Progenitor cell of endocrine pancreas (in vitro differentiated cells): Measurements from ENCODE around the gene HNF1B. TPM values are rescaled to one million over a fixed set of nuclear protein-coding genes. Genes with fewer than 3 reads are reported as not detected.

Experiments used
- DNase-seq: peaks from one replicate; pipeline ENCODE4 v3.0.0; 2021; ENCODE audit warnings: low spot score; ENCODE audit not compliant: unreplicated experiment
- H3K27ac Mint-ChIP-seq: 2 replicates; pipeline ENCODE4 v1.8.0; 2021; ENCODE audit warnings: mild to moderate bottlenecking, moderate library complexity, mixed read lengths
- H3K27me3 Mint-ChIP-seq: 2 replicates; pipeline ENCODE4 v1.8.0; 2021; ENCODE audit warnings: mixed read lengths
- H3K36me3 Mint-ChIP-seq: 2 replicates; pipeline ENCODE4 v1.8.0; 2022; ENCODE audit warnings: mixed read lengths; ENCODE audit not compliant: insufficient read depth
- H3K4me1 Mint-ChIP-seq: 2 replicates; pipeline ENCODE4 v1.8.0; 2021; ENCODE audit warnings: low read depth, mixed read lengths
- H3K4me3 Mint-ChIP-seq: 2 replicates; pipeline ENCODE4 v1.8.0; 2021; ENCODE audit warnings: low read depth, mild to moderate bottlenecking, moderate library complexity, mixed read lengths
- H3K9me3 Mint-ChIP-seq: 2 replicates; pipeline ENCODE4 v1.8.0; 2021; ENCODE audit warnings: low read depth, mixed read lengths
- total RNA-seq: library from RNA; stranded (reverse); gene quantifications from 2 replicates; pipeline ENCODE4 v1.2.1, GENCODE V29; 2021
- TF ChIP-seq, protein P1 (sequence below): fragments of 200-600 bp; sonication (generic); IDR thresholded peaks from one replicate; pipeline ENCODE4 v1.5.0; 2021; ENCODE audit warnings: antibody characterized with exemption, mild to moderate bottlenecking; ENCODE audit not compliant: unreplicated experiment

HNF1B gene
- total RNA-seq, 1 donor from 2014 or later = 99.1 TPM

DNA sequence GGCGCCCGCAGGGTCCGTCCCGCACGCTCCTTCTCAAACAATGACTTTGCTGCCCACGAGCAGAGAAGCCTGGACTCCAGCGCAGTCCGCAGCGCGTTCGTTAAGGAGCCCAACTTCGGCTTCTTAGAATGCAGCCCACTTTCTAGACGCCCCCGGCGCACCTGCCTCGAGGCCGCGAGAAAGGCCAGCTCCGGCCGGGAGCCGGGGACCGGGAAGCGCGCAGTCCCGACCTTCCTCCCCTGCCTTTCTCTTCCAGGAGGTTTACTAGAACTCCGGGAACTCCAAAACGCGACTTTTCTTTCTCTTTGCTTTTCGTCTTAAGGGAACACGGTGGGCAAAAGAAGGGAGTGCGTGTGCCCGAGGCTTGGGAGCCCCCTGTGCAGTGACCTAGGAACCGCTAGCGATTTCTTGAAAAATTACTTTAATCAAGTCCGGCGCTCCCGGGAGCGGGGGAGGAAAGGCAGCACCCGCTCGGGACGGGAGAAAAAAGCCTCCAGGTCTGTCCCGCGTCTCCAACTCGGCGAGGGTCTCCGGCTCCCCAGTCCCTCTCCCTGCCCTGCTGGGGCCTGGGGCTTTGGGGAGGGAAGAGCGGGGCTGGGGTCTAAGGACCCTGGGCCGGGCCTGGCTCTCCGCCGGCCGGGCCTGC lies 2.6 kb downstream of the HNF1B start:
- peak; percentile 25 for DNase-seq
- H3K4me3 Mint-ChIP-seq = peak overlapping the region; percentile 92
- peak overlapping the region; percentile 98 for H3K27ac Mint-ChIP-seq
- peaks cover 22% of the 10 kb centered on the region for H3K36me3 Mint-ChIP-seq
- peaks cover 38% of the 10 kb centered on the region for H3K4me1 Mint-ChIP-seq
- H3K9me3 Mint-ChIP-seq = no peaks in the 10 kb centered on the region
- no peaks in the 10 kb centered on the region for H3K27me3 Mint-ChIP-seq
- TF ChIP-seq, protein P1, sequence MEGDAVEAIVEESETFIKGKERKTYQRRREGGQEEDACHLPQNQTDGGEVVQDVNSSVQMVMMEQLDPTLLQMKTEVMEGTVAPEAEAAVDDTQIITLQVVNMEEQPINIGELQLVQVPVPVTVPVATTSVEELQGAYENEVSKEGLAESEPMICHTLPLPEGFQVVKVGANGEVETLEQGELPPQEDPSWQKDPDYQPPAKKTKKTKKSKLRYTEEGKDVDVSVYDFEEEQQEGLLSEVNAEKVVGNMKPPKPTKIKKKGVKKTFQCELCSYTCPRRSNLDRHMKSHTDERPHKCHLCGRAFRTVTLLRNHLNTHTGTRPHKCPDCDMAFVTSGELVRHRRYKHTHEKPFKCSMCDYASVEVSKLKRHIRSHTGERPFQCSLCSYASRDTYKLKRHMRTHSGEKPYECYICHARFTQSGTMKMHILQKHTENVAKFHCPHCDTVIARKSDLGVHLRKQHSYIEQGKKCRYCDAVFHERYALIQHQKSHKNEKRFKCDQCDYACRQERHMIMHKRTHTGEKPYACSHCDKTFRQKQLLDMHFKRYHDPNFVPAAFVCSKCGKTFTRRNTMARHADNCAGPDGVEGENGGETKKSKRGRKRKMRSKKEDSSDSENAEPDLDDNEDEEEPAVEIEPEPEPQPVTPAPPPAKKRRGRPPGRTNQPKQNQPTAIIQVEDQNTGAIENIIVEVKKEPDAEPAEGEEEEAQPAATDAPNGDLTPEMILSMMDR = no peak

DNA sequence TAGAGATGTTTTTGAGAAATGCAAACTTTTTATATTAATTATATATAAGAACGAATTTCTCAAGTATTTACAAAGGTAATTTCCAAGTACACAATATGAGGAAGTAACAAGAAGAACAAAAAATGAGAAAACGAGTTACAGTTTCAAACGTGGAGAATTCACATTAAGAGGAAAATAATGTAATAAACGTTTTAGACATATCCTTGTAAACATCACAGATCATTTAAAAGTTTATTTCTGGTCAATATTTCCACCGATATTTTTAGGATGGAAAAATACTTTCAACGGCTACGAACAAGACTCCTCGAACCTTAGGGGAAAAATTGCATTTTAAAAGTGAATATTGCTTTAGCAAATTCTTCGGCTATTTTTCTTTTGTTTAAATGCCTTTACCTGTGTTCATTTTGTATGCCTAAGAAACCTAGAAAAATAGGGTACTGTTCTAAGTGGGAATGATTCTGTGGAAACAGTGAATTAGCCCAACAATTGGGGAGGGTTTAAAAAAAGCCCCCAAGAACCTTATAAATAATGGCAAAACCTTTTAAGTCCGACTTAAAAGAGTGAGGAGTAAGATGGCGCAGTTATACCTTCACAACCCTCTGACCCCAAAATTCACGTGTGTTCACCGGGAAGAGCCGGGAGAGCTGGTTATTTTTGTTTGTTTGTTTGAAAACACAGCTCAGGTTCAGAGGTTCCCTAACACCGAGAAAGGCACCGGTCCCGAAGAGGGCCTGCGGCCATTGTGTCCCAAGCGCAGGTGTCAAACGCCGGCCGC lies 3.3 kb downstream of the HNF1B start:
- Mint-ChIP-seq H3K27ac (peak overlapping the region; percentile 98), H3K9me3 (no peaks in the 10 kb centered on the region), H3K27me3 (no peaks in the 10 kb centered on the region), H3K36me3 (peaks cover 29% of the 10 kb centered on the region), H3K4me3 (peak overlapping the region; percentile 92), H3K4me1 (peaks cover 31% of the 10 kb centered on the region)
- TF ChIP-seq, protein P1 = no peak
- DNase-seq = no peak

DNA sequence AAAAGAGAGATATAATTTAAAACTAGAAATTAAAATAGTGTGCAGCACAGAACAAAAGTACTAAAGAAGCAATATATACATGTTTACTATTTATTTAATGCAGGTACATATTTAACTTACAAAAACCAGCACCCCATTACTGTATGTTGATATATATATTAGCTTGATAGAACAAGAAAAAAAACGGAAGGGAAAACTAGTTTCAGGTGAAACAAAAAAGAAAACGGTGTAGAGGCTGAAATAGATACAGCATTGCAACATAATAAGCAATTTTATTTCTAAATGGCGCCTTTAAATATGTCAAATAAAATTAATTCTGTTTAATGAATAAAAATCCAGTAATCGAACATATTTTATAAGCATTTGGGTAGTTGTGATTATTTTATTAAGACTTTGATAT lies 3.9 kb downstream of the HNF1B start:
- no peak for DNase-seq
- Mint-ChIP-seq H3K27ac (peak overlapping the region; percentile 89), H3K4me1 (peaks cover 28% of the 10 kb centered on the region), H3K9me3 (no peaks in the 10 kb centered on the region), H3K4me3 (peak overlapping the region; percentile 92), H3K27me3 (no peaks in the 10 kb centered on the region), H3K36me3 (peaks cover 34% of the 10 kb centered on the region)
- TF ChIP-seq, protein P1 = no peak

DNA sequence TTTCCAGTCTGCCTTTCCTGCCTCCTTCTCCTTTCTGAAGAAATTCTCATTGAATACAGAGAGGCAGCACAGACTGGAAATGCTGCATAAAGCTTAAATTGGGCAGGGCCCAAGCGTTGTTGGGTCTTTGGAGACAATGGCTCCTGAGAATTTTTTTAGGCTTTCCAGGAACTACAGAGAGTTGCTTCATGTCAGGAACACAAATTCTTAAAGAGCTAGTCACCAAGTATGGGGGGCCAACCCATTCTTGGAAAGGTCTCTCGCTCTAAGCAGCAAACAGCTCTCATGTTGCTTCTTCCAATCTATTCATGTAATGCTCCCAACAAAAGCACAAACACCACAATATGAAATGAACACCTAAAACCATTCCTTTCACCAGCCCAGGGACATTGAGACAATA lies 6.9 kb downstream of the HNF1B start:
- no peak for DNase-seq
- peaks cover 26% of the 10 kb centered on the region for H3K4me1 Mint-ChIP-seq
- TF ChIP-seq, protein P1 = no peak
- H3K27ac Mint-ChIP-seq = peak overlapping the region; percentile 0
- peaks cover 38% of the 10 kb centered on the region for H3K36me3 Mint-ChIP-seq
- no peaks in the 10 kb centered on the region for H3K27me3 Mint-ChIP-seq
- H3K4me3 Mint-ChIP-seq = no peak overlapping the region
- H3K9me3 Mint-ChIP-seq = no peaks in the 10 kb centered on the region

DNA sequence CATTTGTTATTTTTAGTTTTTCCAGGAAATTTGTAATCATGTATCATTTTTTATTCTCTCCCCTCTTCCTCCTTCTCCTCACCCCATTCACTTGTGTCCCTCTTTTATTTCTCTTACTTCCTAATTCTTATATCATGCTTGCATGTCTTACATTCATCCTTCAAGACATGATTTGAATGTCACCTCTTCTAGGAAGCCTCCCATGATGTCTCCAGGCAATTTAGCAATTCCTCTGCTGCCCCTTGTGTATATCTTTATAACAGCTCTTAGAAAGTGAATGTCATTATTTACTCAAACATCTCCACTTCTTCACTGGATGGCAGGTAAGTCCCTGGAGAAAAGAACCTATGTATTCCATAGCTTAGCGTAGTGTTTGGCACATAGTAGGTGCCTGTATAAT lies 7.8 kb downstream of the HNF1B start:
- Mint-ChIP-seq H3K4me1 (peaks cover 27% of the 10 kb centered on the region), H3K27ac (no peak overlapping the region), H3K27me3 (no peaks in the 10 kb centered on the region), H3K36me3 (peaks cover 44% of the 10 kb centered on the region), H3K9me3 (no peaks in the 10 kb centered on the region), H3K4me3 (no peak overlapping the region)
- DNase-seq = no peak
- TF ChIP-seq, protein P1 = peak; percentile 15
